ENCODE measurements around the gene CADPS.

Gene CADPS

DNA sequence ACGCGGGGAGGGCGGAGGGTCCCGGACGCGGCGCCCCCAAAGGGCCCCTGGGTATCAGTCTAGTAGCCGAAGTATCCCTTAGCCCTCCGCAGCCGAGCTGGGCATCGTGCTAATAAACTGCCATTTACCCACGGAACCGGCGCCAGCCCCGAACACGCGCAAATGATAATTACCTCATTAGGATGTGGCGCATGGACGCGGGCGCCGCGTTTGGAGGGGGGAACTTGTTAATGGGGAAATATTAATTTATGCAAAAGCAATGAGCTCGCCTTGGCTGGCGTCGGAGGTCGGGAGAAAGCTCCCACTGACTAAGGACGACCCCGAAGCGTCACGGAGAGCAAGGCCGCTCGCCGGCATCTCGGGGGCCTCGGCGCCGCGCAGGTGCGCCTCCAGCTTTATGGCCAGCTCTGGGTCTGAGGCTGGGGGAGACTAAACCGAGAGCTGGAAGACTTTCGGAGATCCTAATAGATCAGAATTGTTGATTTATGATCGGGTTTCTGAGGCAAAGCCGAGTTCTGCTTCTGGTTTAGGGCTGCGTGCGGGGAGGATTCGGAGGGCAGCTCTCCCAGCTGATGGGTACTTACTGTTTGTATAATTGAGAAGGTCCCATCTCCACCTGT is 501.4 kb downstream of the CADPS start:
- no peak for DNase-seq (ENCODE audit: low spot score)
- ChIA-PET CTCF (no interaction called here), POLR2A (ENCODE audit: low non-redundant PET) (no interaction called here)
- no peak for TF ChIP-seq CTCF (conservative IDR thresholded peaks at IDR 0.05; ENCODE audit: low read depth)
- no peak overlapping the region for H3K27ac ChIP-seq

- DNase-seq (ENCODE audit: low spot score) = no peak
- H3K27ac ChIP-seq = no peak within 1 kb of the TSS
- TF ChIP-seq CTCF (conservative IDR thresholded peaks at IDR 0.05; ENCODE audit: low read depth) = no peak
- ChIA-PET CTCF (no interaction called here), POLR2A (ENCODE audit: low non-redundant PET) (no interaction called here)
These were observed 502.0 kb downstream of the CADPS start, which contains the start of gene FEZF2 for GRCh38 chr3:62373215-62373614. TSS of gene FEZF2 (minus strand) at chr3:62373550. CDS start at chr3:62372868, 682 bp downstream.

GRCh38 chr3:62372621-62373041 is 502.6 kb downstream of the CADPS start:
- DNase-seq (ENCODE audit: low spot score) = no peak
- no peak for TF ChIP-seq CTCF (conservative IDR thresholded peaks at IDR 0.05; ENCODE audit: low read depth)
- POLR2A ChIA-PET (ENCODE audit: low non-redundant PET) = no interaction called here
- no peak overlapping the region for H3K27ac ChIP-seq
- CTCF ChIA-PET = no interaction called here

DNA sequence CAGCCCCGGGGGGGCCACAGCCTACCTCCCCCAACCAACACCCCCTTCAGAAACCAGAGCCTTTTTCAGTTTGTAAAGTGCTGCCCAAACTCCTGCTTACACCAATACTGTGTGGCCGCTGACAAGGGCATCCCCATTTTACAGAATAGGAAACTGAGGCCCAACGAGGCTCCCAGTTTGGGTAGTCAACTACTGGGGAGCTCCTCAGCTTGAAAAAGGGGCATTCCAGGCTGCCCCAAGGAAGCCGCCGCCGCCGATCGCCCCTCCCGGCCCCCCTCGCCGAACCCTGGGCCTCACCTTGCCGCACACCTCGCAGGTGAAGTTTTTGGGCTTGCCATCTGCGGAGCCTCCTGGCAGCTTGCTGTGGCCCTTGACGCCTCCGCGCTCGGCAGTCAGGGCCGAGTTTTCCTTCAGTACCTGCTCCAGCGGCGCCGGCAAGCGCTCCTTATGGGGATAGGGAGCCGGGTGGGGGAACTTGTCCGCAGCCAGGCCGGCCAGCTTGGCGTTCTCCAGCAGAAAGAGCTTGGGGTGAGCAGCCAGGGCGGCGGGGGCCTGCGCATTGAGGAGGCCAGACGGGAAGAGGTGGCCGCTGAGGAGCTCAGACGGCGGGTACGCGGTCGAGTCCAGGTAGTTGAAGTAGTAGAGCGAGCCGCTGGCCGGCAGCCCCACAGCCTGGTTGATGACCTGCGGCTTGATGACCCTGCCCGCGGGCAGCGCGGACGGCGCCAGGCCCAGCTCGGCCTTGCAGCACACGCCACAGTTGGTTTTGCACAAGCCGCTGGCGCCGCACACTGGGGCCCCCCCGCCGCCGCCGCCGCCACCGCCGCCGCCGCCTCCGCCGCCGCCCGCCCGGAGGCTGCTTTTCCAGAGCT is 503.3 kb downstream of the CADPS start:
- no peak for TF ChIP-seq CTCF (conservative IDR thresholded peaks at IDR 0.05; ENCODE audit: low read depth)

DNA sequence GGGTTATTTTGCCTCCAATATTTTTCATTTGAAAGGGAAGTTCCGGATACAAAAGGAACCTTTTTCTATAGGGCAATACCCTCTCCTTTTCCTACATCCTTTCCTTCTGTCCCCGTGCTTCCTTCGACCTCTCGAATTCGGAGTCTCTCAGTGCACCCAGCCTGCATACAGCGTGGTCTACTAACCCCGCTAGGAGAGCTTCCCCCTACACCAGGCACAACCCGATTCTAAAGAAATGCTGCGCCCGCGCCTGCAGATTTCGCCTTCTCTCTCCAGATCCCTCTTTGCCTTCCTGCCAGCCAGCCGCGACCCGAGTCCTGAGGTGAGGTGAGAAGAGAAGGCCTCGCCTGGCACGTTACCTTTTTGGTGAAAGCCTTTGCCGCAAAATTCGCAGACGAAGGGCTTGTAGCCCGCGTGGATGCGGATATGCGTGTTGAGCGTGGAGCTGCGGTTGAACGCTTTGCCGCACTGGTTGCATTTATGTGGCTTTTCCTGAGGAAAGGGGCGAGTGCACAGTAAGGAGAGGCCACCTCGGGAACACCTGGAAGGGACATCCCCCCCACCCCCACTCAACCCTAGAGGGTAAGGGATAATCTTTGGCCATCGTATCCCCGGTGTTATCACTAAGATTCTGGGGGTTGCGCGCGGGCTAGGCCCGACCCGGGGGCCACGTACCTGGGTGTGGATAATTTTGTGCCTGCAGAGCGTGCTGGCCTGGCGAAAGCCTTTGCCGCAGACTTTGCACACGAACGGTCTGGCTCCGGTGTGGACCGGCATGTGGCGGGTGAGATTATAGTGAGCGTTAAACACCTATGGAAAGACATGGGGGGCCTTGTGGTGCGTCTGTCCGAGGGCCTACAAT is 504.1 kb downstream of the CADPS start:
- ChIA-PET POLR2A (ENCODE audit: low non-redundant PET) (no interaction called here), CTCF (no interaction called here)
- TF ChIP-seq CTCF (conservative IDR thresholded peaks at IDR 0.05; ENCODE audit: low read depth) = no peak
- no peak overlapping the region for H3K27ac ChIP-seq
- DNase-seq (ENCODE audit: low spot score) = no peak

More for the DNA sequence above, 503.3 kb downstream of the CADPS start:
- no peak overlapping the region for H3K27ac ChIP-seq
- ChIA-PET CTCF (no interaction called here), POLR2A (ENCODE audit: low non-redundant PET) (no interaction called here)
- no peak for DNase-seq (ENCODE audit: low spot score)

DNA sequence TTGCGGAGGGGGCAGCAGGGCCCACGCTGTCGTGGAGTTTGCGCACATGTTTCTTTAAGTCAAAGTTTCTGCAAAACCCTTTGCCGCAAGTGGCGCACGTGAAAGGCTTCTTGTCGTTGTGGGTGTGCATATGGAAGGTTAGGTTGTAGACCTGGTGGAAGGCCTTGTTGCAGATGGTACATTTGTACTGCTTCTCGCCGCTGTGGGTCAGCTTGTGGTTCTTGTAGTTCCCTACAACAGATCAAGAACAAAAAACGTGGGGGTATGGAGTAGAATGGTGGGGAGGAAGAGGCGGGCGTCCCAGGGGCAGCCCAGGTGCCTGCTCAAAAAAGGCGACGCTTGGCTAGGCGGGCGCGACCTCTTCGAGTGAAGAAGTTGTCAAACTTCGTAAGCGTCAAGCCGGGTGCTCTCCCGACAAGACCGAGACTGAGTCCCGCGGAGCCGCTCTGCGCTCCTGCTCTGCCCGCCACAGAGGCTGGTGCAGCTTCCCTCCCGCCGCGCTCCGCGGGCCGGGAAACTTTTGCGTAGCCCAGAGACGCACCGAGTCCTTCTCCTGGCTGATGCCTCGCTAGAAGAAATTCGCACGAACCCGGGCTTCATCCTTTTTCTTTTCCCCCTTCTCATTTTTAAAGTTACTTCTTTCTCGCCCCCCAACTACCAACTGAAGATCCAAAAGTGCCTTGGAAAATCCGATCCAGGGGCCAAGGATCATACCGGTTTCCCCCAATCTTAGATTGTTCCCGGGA is 504.9 kb downstream of the CADPS start:
- no peak for TF ChIP-seq CTCF (conservative IDR thresholded peaks at IDR 0.05; ENCODE audit: low read depth)
- POLR2A ChIA-PET (ENCODE audit: low non-redundant PET) = no interaction called here
- no peak for DNase-seq (ENCODE audit: low spot score)
- H3K27ac ChIP-seq = no peak overlapping the region
- CTCF ChIA-PET = no interaction called here
